Mesendoderm (in vitro differentiated cells): ENCODE data around the gene DPCD.
A peak's percentile ranks its signal among the peaks of the same experiment; 100 is the strongest.

Experiments used
- DNase-seq: peaks from one replicate; pipeline ENCODE4 v3.0.0; 2013
- H2AK5ac ChIP-seq: 2 replicates; pipeline ENCODE4 v1.6.1; 2013; ENCODE audit warnings: low read length, inconsistent platforms
- H2BK120ac ChIP-seq: 2 replicates; pipeline ENCODE4 v1.6.1; 2013; ENCODE audit warnings: low read depth, mild to moderate bottlenecking, low read length, moderate library complexity, mixed read lengths
- H2BK15ac ChIP-seq: replicated peaks from 2 replicates; pipeline ENCODE4 v1.6.1; 2013; ENCODE audit warnings: low read depth, mild to moderate bottlenecking, moderate library complexity
- H2BK5ac ChIP-seq: 2 replicates; pipeline ENCODE4 v1.6.1; 2013; ENCODE audit warnings: low read length, inconsistent platforms
- H3K18ac ChIP-seq: 2 replicates; pipeline ENCODE4 v1.6.1; 2013; ENCODE audit warnings: mild to moderate bottlenecking, low read length, mixed read lengths
- H3K23ac ChIP-seq: one replicate; pipeline ENCODE4 v1.6.1; 2013; ENCODE audit warnings: low read length
- H3K27ac ChIP-seq: 2 replicates; pipeline ENCODE4 v1.5.1; 2013; ENCODE audit warnings: low read depth, mild to moderate bottlenecking, inconsistent platforms, low read length, moderate library complexity
- H3K27me3 ChIP-seq: 2 replicates; pipeline ENCODE4 v1.6.1; 2013; ENCODE audit warnings: low read length, control low read depth, mild to moderate bottlenecking, inconsistent platforms; ENCODE audit not compliant: insufficient read depth, poor library complexity
- H3K36me3 ChIP-seq: 2 replicates; pipeline ENCODE4 v1.6.1; 2013; ENCODE audit warnings: low read length, inconsistent platforms; ENCODE audit not compliant: control insufficient read depth, insufficient read depth
- H3K4ac ChIP-seq: one replicate; pipeline ENCODE4 v1.6.1; 2013; ENCODE audit warnings: low read depth, mild to moderate bottlenecking, low read length, moderate library complexity
- H3K4me1 ChIP-seq: 2 replicates; pipeline ENCODE4 v1.6.1; 2013; ENCODE audit warnings: low read depth, low read length, inconsistent platforms; ENCODE audit not compliant: control insufficient read depth
- H3K4me2 ChIP-seq: 2 replicates; pipeline ENCODE4 v1.6.1; 2013; ENCODE audit warnings: low read length
- H3K4me3 ChIP-seq: 2 replicates; pipeline ENCODE4 v1.5.1; 2013; ENCODE audit warnings: mild to moderate bottlenecking, low read length
- H3K56ac ChIP-seq: one replicate; pipeline ENCODE4 v1.6.1; 2013; ENCODE audit warnings: low read length
- H3K79me1 ChIP-seq: 2 replicates; pipeline ENCODE4 v1.6.1; 2013; ENCODE audit warnings: low read length, inconsistent platforms
- H3K79me2 ChIP-seq: 2 replicates; pipeline ENCODE4 v1.6.1; 2013; ENCODE audit warnings: mild to moderate bottlenecking, low read length; ENCODE audit not compliant: control insufficient read depth, insufficient read depth
- H3K9ac ChIP-seq: 2 replicates; pipeline ENCODE4 v1.6.1; 2013; ENCODE audit warnings: low read length, inconsistent platforms
- H4K5ac ChIP-seq: one replicate; pipeline ENCODE4 v1.6.1; 2013; ENCODE audit warnings: low read length
- H4K8ac ChIP-seq: one replicate; pipeline ENCODE4 v1.6.1; 2013; ENCODE audit warnings: low read depth, mild to moderate bottlenecking, control low read depth, low read length, moderate library complexity
- whole genome bisulfite sequencing: extraction: QIAGEN DNeasy Blood & Tissue Kit; methylation state at CpG from one replicate; pipeline ENCODE4 v1.1.7; 2013; ENCODE audit warnings: low lambda C conversion rate, missing lambda C conversion rate; ENCODE audit not compliant: insufficient coverage; ENCODE audit errors: extremely low coverage; 5-methylcytosine and 5-hydroxymethylcytosine counted together

DPCD gene

GRCh38 chr10:101612086-101612485, 24.0 kb downstream of the DPCD start:
- no peak overlapping the region for H3K27ac ChIP-seq
- no peak overlapping the region for H3K4ac ChIP-seq
- no CpG with 5 or more reads among the region's 6 CpGs for WGBS
- DNase-seq, result no peak
- H3K18ac ChIP-seq, result no peak overlapping the region
- no peak overlapping the region for H2BK120ac ChIP-seq
- no peaks in the 10 kb centered on the region for H3K79me1 ChIP-seq
- H3K36me3 ChIP-seq, result peaks cover 2% of the 10 kb centered on the region
- H3K79me2 ChIP-seq, result no peaks in the 10 kb centered on the region
- H4K5ac ChIP-seq, result no peak overlapping the region
- no peak overlapping the region for H3K4me3 ChIP-seq
- H3K56ac ChIP-seq, result no peak overlapping the region
- peaks cover 22% of the 10 kb centered on the region for H3K4me1 ChIP-seq
- no peak overlapping the region for H3K23ac ChIP-seq
- no peak overlapping the region for H2BK15ac ChIP-seq
- H3K27me3 ChIP-seq, result no peaks in the 10 kb centered on the region
- no peak overlapping the region for H2AK5ac ChIP-seq
- H2BK5ac ChIP-seq, result no peak overlapping the region
- no peak overlapping the region for H4K8ac ChIP-seq
- no peak overlapping the region for H3K9ac ChIP-seq
- H3K4me2 ChIP-seq, result no peak overlapping the region

GRCh38 chr10:101612872-101613271, 24.8 kb downstream of the DPCD start:
- no peak overlapping the region for H3K27ac ChIP-seq
- H3K36me3 ChIP-seq, result peaks cover 2% of the 10 kb centered on the region

DNA sequence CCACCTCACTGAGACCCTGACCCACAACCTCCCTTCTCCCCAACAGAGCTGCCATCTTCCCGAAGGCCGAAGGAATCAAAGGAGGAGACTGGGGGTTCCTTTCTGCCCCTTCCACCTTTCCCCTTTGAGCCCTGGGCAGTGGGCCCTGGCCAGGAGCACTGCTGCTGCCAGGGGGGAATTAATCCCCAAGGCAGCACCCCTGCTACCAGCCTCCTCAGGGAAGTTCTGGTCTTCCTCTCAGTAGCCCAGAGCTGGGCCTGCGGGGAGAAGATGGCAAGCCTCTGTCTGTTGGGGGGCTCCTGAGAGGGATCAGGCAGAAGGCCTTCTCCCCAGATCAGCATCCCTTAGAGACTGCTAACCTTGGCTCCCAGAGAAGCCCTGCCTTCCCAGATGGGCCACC, 25.5 kb downstream of the DPCD start:
- Histone ChIP-seq H3K4me2 (no peak overlapping the region), H2BK15ac (no peak overlapping the region), H3K4me1 (peaks cover 10% of the 10 kb centered on the region), H3K27ac (no peak overlapping the region), H2BK120ac (no peak overlapping the region), H2AK5ac (no peak overlapping the region), H3K18ac (no peak overlapping the region), H3K56ac (peak overlapping the region; percentile 38), H3K27me3 (no peaks in the 10 kb centered on the region), H3K23ac (no peak overlapping the region), H3K4ac (no peak overlapping the region), H3K4me3 (no peak overlapping the region), H2BK5ac (no peak overlapping the region), H3K36me3 (peaks cover 2% of the 10 kb centered on the region), H4K5ac (no peak overlapping the region), H4K8ac (no peak overlapping the region), H3K79me2 (no peaks in the 10 kb centered on the region), H3K9ac (no peak overlapping the region), H3K79me1 (no peaks in the 10 kb centered on the region)
- no peak for DNase-seq
- WGBS, result no CpG with 5 or more reads among the region's 3 CpGs

More at GRCh38 chr10:101612872-101613271, 24.8 kb downstream of the DPCD start:
- no peak overlapping the region for H4K5ac ChIP-seq
- H2BK15ac ChIP-seq, result no peak overlapping the region
- no peaks in the 10 kb centered on the region for H3K27me3 ChIP-seq
- no peaks in the 10 kb centered on the region for H3K79me1 ChIP-seq
- no peak overlapping the region for H3K4me2 ChIP-seq
- H3K79me2 ChIP-seq, result no peaks in the 10 kb centered on the region
- no peak overlapping the region for H3K9ac ChIP-seq
- no peak overlapping the region for H3K23ac ChIP-seq
- no peak overlapping the region for H3K18ac ChIP-seq
- no peak overlapping the region for H2BK120ac ChIP-seq
- H2BK5ac ChIP-seq, result no peak overlapping the region
- H2AK5ac ChIP-seq, result no peak overlapping the region
- no peak overlapping the region for H3K4ac ChIP-seq
- H3K4me1 ChIP-seq, result peaks cover 17% of the 10 kb centered on the region
- H3K56ac ChIP-seq, result no peak overlapping the region
- no CpG with 5 or more reads among the region's 10 CpGs for WGBS
- no peak overlapping the region for H4K8ac ChIP-seq
- no peak overlapping the region for H3K4me3 ChIP-seq
- no peak for DNase-seq

DNA sequence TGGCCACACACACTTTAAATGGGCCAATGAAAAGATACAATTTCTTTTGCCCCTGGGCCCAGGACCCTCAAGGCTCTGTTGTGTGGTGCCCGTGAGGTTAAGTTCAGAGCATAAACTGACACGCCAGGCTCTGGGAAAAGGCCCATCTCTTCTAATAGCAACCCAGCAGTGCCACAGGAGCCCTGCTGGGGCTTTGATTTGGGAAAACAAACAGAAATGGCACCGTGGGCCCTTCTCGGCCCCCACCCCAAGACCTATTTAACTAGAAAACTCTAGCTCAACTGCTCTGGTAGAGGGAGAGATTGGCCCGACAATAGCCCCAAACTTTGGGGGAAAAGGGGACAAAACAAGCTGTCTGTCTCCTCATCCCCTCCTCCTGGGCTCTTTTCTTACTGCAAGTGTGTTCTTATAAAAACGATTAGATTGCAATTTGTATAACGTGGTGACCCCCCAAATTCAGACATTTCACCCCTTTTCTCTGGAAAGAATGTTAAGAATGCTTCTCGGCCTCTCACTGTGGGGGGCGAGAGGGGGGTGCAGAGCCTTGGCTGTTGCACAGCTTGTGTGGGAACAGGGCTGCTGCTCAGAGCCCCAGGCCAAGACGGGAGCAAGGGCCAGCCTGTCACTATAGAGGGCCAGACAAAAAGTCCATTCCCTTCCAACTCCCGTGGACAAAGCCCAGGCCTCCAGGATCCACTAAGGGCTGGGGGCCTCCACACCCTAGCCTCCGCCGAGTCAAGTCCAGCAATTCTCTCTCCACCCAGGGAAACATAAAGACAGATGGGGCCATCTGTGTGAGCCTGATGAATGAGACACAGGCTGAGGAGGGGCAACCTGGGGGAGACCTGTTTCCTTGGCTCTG, 26.8 kb downstream of the DPCD start:
- H3K18ac ChIP-seq, result peak overlapping the region; percentile 29
- no peaks in the 10 kb centered on the region for H3K79me2 ChIP-seq
- peak overlapping the region; percentile 6 for H3K9ac ChIP-seq
- H2BK15ac ChIP-seq, result no peak overlapping the region
- H4K8ac ChIP-seq, result no peak overlapping the region
- peak overlapping the region; percentile 24 for H3K4ac ChIP-seq
- H3K4me2 ChIP-seq, result no peak overlapping the region
- no peak overlapping the region for H4K5ac ChIP-seq
- H3K4me1 ChIP-seq, result peaks cover 10% of the 10 kb centered on the region
- peak overlapping the region; percentile 73 for H2AK5ac ChIP-seq
- no peaks in the 10 kb centered on the region for H3K36me3 ChIP-seq
- no peak overlapping the region for H3K23ac ChIP-seq
- DNase-seq, result no peak
- H3K27ac ChIP-seq, result no peak overlapping the region
- no peak overlapping the region for H3K4me3 ChIP-seq
- H2BK120ac ChIP-seq, result no peak overlapping the region
- H3K56ac ChIP-seq, result peak overlapping the region; percentile 40
- H2BK5ac ChIP-seq, result peak overlapping the region; percentile 31
- no peaks in the 10 kb centered on the region for H3K27me3 ChIP-seq
- no CpG with 5 or more reads among the region's 13 CpGs for WGBS
- no peaks in the 10 kb centered on the region for H3K79me1 ChIP-seq

- no peak overlapping the region for H4K8ac ChIP-seq
- H3K4me3 ChIP-seq, result no peak overlapping the region
- peak overlapping the region; percentile 6 for H3K9ac ChIP-seq
- peaks cover 10% of the 10 kb centered on the region for H3K4me1 ChIP-seq
- H2BK15ac ChIP-seq, result no peak overlapping the region
- peak overlapping the region; percentile 37 for H2BK5ac ChIP-seq
- H3K79me1 ChIP-seq, result no peaks in the 10 kb centered on the region
- H3K56ac ChIP-seq, result peak overlapping the region; percentile 30
- no peak for DNase-seq
- no peak overlapping the region for H4K5ac ChIP-seq
- H3K27me3 ChIP-seq, result no peaks in the 10 kb centered on the region
- peak overlapping the region; percentile 73 for H2AK5ac ChIP-seq
- H3K36me3 ChIP-seq, result no peaks in the 10 kb centered on the region
- no peaks in the 10 kb centered on the region for H3K79me2 ChIP-seq
- WGBS, result no CpG with 5 or more reads among the region's 5 CpGs
- no peak overlapping the region for H2BK120ac ChIP-seq
- H3K4ac ChIP-seq, result peak overlapping the region; percentile 24
- no peak overlapping the region for H3K27ac ChIP-seq
- no peak overlapping the region for H3K23ac ChIP-seq
- peak overlapping the region; percentile 29 for H3K18ac ChIP-seq
- H3K4me2 ChIP-seq, result no peak overlapping the region
These were observed 27.5 kb downstream of the DPCD start for GRCh38 chr10:101615525-101616116.
